ENCODE measurements around the gene TSC22D4.
"Not testable (repeated sequence)": the region's sequence is repeated elsewhere in the genome, so short reads cannot be mapped to it uniquely, and the experiment has no call there.

TSC22D4 gene

DNA sequence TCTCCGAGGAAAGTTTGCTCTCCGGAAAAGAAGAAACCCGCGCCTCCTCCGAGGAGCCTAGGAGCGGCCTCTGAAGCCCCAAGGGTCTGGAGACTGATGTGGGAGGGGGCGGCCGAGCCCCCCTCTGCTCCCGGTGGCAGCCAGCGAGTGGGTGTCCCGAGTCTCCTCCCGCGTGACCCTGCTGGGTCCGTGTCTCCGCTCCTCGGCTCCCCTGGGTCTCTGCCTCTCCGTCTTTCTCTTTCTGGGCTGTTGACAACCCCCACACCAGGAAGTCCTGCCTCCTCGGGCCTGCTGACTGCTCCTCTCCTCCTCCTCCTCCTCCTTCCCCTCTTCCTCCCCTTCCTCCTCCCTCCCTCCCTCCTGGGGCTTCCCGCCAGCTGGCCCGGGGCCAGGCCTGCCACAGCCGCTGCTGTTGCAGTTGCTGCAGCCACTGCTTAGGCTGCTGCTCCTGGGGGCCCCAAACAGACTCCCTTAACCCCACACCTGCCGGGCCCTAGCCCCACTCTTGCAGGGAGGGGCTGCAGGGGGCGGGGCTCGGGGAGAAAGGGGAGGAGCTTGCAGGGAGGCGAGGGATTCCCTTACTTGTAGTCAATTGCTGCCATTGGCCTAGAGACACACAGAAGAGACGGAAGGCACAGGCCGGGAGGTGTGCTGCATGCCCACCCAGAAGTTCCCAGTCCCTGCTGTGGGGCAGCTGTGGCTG lies at the start of gene TSC22D4:
Gene TSC22D4, minus strand, starts transcription at position 257 of the 703 bp plus-strand sequence. CDS start 1,176 bp downstream, outside the sequence.
- Mint-ChIP-seq H3K4me1 (peaks cover 47% of the 10 kb centered on the region), H3K27ac (peak within 1 kb of the TSS; percentile 93), H3K36me3 (peaks cover 25% of the 10 kb centered on the region), H3K9me3 (no peaks in the 10 kb centered on the region), H3K4me3 (peak within 1 kb of the TSS; percentile 90), H3K27me3 (peaks cover 3% of the 10 kb centered on the region)
- DNase-seq, result peak; percentile 94
- CTCF ChIA-PET, result interaction anchor here (1.0 to 4.5 kb wide), 6 partner anchors 10 to 106 kb away, joined by 3 to 26 read pairs (median 5); no protein-coding TSS in a partner anchor

DNA sequence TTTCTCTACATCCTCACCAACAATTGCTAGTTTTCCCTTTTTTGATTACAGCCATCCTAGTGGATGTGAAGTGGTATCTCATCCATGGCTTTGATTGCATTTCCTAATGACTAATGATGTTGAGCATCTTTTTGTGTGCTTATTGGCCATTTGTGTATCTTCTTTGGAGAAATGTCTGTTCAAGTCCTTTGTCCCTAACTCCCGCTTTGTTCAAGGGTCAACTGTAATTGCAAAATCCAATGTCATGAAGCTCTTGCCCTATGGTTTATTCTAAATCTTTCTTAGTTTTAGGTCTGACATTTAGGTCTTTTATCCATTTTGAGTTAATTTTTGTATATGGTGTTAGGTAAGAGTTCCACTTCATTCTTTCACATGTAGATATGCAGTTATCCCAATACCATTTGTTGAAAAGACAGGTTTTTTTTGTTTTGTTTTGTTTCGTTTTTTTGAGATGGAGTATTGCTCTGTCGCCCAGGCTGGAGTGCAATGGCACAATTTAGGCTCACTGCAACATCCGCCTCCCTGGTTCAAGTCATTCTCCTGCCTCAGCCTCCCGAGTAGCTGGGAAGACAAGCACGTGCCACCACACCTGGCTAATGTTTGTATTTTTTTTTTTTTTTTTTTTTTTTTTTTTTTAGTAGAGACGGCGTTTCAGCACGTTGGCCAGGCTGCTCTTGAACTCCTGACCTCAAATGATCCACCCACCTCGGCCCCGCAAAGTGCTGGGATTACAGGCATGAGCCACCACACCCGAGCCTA lies 49.3 kb upstream of the TSC22D4 start:
- H3K27me3 Mint-ChIP-seq, result peaks cover 15% of the 10 kb centered on the region
- not testable (repeated sequence) for H3K36me3 Mint-ChIP-seq, H3K9me3 Mint-ChIP-seq, H3K4me1 Mint-ChIP-seq, H3K4me3 Mint-ChIP-seq, H3K27ac Mint-ChIP-seq, DNase-seq
- CTCF ChIA-PET, result interaction anchor here (0.5 to 1.0 kb wide), 2 partner anchors 16 to 25 kb away, joined by 3 to 5 read pairs; no protein-coding TSS in a partner anchor

DNA sequence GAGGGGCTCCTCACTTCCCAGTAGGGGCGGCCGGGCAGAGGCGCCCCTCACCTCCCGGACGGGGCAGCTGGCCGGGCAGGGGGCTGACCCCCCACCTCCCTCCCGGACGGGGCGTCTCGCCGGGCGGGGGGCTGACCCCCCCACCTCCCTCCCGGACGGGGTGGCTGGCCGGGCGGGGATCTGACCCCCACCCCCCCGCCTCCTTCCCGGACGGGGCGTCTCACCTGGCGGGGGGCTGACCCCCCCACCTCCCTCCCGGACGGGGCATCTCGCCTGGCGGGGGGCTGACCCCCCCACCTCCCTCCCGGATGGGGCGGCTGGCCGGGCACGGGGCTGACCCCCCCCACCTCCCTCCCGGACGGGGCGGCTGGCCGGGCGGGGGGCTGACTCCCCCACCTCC lies 44.2 kb upstream of the TSC22D4 start:
- H3K27me3 Mint-ChIP-seq, H3K27ac Mint-ChIP-seq, H3K36me3 Mint-ChIP-seq, DNase-seq, H3K4me1 Mint-ChIP-seq, H3K9me3 Mint-ChIP-seq, H3K4me3 Mint-ChIP-seq, CTCF ChIA-PET: not testable (repeated sequence)

DNA sequence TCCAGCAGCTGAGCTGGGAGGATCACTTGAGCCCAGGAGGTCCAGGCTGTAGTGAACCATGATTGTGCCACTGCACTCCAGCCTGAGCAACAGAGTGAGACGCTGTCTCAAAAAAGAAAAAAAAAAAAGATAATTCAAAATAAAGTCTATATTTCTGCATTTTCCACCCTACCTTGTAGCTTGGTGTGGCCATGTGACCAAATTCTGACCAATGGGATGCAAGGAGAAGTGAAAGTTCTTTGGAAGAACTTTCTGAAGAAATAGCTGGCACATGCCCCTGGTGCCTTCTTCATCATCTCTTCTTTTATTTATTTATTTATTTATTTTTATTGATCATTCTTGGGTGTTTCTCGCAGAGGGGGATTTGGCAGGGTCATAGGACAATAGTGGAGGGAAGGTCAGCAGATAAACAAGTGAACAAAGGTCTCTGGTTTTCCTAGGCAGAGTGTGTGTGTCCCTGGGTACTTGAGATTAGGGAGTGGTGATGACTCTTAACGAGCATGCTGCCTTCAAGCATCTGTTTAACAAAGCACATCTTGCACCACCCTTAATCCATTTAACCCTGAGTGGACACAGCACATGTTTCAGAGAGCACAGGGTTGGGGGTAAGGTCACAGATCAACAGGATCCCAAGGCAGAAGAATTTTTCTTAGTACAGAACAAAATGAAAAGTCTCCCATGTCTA lies 43.0 kb upstream of the TSC22D4 start:
- CTCF ChIA-PET, result interaction anchor here (0.6 kb wide), 1 partner anchor 91 kb away, joined by 4 read pairs; no protein-coding TSS in a partner anchor
- not testable (repeated sequence) for DNase-seq, H3K4me3 Mint-ChIP-seq, H3K27ac Mint-ChIP-seq, H3K27me3 Mint-ChIP-seq, H3K9me3 Mint-ChIP-seq, H3K36me3 Mint-ChIP-seq, H3K4me1 Mint-ChIP-seq

DNA sequence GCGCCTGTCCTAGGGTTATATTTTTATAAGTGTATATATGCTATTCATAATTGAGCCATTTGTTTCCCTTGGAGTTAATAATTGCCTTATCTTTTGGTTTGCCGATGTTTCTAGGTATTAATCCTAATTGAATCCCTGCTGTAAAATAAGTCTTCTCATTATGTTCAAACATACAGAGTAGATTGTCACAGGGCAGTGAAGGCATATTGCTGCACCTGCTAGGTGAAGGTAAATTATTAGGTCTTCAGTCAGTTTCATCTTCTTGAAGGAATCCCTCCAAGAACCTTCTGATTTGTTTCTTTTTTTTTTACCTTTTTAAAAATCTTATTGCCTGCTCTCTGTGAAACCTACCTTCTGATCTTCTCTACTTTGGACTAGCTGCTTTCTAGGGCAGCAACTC lies 42.1 kb upstream of the TSC22D4 start:
- Mint-ChIP-seq H3K27ac (no peak overlapping the region), H3K9me3 (no peaks in the 10 kb centered on the region), H3K4me3 (no peak overlapping the region), H3K27me3 (no peaks in the 10 kb centered on the region), H3K36me3 (no peaks in the 10 kb centered on the region), H3K4me1 (peaks cover 18% of the 10 kb centered on the region)
- CTCF ChIA-PET, result no interaction called here
- no peak for DNase-seq

DNA sequence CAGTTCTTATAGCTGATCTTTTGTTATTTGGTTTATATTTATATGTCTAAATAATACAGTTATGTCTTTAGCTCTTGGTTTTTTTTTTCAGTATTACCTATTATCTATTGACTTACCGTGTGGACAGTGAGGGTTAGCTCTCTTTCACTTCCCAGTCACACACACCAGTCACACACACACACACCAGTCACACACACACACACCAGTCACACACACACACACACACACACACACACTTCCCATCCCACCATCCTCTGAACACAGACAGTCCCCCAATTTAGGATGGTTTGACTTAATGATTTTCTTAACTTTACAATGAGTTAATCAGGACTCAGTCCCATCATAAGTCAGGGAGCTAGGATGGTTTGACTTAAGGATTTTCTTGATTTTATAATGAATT lies 41.1 kb upstream of the TSC22D4 start:
- no peak overlapping the region for H3K27ac Mint-ChIP-seq
- CTCF ChIA-PET, result interaction anchor here (1.0 to 1.5 kb wide), 2 partner anchors 39 to 75 kb away, joined by 3 to 5 read pairs; no protein-coding TSS in a partner anchor
- H3K4me1 Mint-ChIP-seq, result peaks cover 27% of the 10 kb centered on the region
- H3K27me3 Mint-ChIP-seq, result no peaks in the 10 kb centered on the region
- H3K4me3 Mint-ChIP-seq, result no peak overlapping the region
- no peaks in the 10 kb centered on the region for H3K36me3 Mint-ChIP-seq
- DNase-seq, result no peak
- H3K9me3 Mint-ChIP-seq, result no peaks in the 10 kb centered on the region

DNA sequence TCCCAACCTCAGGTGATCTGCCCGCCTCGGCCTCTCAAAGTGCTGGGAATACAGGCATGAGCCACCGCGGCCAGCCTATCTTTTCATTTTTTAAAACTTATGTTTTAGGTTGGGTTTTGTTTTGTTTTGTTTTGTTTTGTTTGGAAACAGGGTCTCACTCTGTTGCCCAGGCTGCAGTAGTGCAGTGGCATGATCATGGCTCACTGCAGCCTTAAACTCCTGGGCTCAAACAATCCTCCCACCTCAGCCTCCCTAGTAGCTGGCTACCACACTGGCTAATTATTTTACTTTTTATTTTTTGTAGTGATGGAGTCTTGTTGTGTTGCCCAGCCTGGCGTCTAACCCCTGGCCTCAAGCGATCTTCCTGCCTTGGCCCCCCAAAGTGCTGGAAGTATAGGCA lies 40.6 kb upstream of the TSC22D4 start:
- CTCF ChIA-PET, result interaction anchor here (1.0 to 1.5 kb wide), 2 partner anchors 40 to 75 kb away, joined by 3 to 5 read pairs; no protein-coding TSS in a partner anchor
- Mint-ChIP-seq H3K4me3 (no peak overlapping the region), H3K9me3 (no peaks in the 10 kb centered on the region), H3K36me3 (no peaks in the 10 kb centered on the region), H3K27me3 (no peaks in the 10 kb centered on the region), H3K27ac (no peak overlapping the region), H3K4me1 (peaks cover 31% of the 10 kb centered on the region)
- no peak for DNase-seq

DNA sequence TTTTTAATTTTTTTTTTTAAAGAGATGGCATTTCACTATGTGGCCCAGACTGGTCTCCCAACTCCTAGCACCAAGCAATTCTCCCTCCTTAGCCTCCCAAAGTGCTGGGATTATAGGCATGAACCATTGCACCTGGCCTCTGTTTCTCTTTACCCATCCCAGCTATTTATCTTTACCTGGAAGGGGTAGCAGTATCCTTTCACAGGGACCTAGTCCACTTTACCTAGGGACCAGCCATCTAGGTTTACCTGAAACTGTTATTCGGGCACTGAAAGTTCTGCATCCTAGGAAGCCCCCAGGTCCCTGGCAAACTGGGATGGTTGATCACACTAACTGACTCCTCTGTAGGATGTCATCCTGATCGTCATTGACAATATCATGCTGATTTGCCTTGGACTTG lies 38.3 kb upstream of the TSC22D4 start:
- H3K27me3 Mint-ChIP-seq, result peaks cover 4% of the 10 kb centered on the region
- CTCF ChIA-PET, result interaction anchor here (0.7 to 1.4 kb wide), 2 partner anchors 21 to 191 kb away, joined by 3 read pairs; partner anchors contain the start of gene AGFG2
- no peak overlapping the region for H3K27ac Mint-ChIP-seq
- H3K9me3 Mint-ChIP-seq, result no peaks in the 10 kb centered on the region
- H3K4me1 Mint-ChIP-seq, result peaks cover 34% of the 10 kb centered on the region
- no peak overlapping the region for H3K4me3 Mint-ChIP-seq
- DNase-seq, result no peak
- no peaks in the 10 kb centered on the region for H3K36me3 Mint-ChIP-seq

DNA sequence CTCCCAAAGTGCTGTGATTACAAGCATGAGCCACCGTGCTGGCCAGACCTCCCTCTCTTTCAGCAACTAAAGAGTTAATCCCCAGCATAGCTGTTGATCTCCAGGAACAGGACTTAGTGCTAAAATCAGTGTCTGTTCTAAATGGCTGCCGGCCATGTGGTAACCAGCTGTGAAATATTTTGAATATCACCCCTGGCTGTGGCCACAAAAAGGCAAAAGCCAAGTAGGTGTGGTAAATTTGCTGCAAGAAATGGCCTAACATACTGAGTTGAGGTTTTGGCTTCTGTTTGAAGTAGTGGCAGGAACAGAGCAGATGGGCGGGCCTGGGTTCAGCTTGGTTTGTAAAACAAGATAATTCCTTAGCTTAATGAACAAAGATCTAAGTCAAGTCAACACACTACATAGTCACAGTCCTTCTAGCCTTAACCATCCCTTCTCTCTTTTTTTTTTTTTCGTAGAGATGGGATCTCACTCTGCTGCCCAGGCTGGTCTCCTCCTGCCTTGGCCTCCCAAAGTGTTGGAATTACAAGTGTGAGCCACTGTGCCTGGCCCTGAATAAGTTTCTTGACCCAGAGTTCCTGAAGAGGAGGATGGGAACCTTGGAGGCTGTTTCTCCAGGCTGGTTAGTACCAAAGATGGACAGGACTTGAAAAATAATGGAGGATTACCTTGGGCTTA lies 37.3 kb upstream of the TSC22D4 start:
- H3K4me1 Mint-ChIP-seq, result peaks cover 34% of the 10 kb centered on the region
- H3K4me3 Mint-ChIP-seq, result peak overlapping the region; percentile 47
- DNase-seq, result peak; percentile 77

DNA sequence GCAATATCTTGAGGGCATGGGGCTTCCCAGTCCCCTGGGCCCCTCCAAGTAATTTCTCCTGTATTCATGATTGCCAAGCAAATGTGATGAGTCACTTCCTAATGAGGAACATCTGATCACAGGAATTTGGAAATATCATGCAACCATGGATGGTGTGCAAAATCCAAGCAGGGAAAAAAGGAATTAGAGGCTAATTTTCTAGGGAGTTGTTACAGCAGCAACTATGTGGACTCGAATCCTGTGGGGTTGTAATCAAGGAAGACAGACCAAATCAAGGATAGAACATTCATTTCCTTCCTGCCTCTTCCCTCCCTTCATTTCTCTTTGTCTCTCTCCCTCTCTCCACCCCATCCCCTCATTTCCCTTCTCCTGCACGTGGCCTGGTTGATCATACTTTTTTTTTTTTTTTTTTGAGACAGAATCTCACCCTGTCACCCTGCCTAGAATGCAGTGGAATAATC lies 36.1 kb upstream of the TSC22D4 start:
- H3K27me3 Mint-ChIP-seq, result peaks cover 14% of the 10 kb centered on the region
- H3K27ac Mint-ChIP-seq, result no peak overlapping the region
- H3K4me3 Mint-ChIP-seq, result no peak overlapping the region
- H3K36me3 Mint-ChIP-seq, result no peaks in the 10 kb centered on the region
- H3K4me1 Mint-ChIP-seq, result peaks cover 34% of the 10 kb centered on the region
- no peaks in the 10 kb centered on the region for H3K9me3 Mint-ChIP-seq
- CTCF ChIA-PET, result no interaction called here
- DNase-seq, result no peak

More for the DNA sequence above, 37.3 kb upstream of the TSC22D4 start:
- peak overlapping the region; percentile 88 for H3K27ac Mint-ChIP-seq
- H3K9me3 Mint-ChIP-seq, result no peaks in the 10 kb centered on the region
- no peaks in the 10 kb centered on the region for H3K36me3 Mint-ChIP-seq
- CTCF ChIA-PET, result interaction anchor here (0.6 to 1.4 kb wide), 4 partner anchors 22 to 43 kb away, joined by 3 to 8 read pairs (median 3); partner anchors contain the start of gene AGFG2
- peaks cover 4% of the 10 kb centered on the region for H3K27me3 Mint-ChIP-seq

DNA sequence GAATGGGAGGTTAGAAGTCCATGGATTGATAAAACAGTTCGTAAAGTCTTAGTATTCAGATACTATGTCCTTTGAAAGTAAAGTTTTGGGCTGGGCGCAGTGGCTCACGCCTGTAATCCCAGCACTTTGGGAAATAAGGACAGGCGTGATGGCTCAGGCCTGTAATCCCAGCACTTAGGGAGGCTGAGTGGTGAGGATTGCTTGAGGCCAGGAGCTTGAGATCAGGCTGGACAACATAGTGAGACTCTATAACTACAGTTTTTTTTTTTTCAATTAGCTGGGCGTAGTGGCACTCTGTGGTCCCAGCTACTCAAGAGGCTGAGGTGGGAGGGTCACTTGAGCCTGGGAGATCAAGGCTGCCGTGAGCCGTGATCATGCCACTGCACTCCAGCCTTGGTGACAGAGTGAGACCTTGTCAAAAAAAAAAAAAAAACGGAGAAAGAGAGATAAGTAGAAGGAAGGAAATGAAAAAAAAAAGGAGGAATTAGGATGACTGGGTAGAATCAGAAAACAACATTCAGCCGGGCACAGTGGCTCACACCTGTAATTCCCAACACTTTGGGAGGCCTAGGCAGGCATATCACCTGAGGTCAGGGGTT lies 34.3 kb upstream of the TSC22D4 start:
- Mint-ChIP-seq H3K9me3 (no peaks in the 10 kb centered on the region), H3K4me1 (peaks cover 32% of the 10 kb centered on the region), H3K27me3 (peaks cover 20% of the 10 kb centered on the region), H3K4me3 (no peak overlapping the region), H3K27ac (no peak overlapping the region), H3K36me3 (no peaks in the 10 kb centered on the region)
- no peak for DNase-seq
- CTCF ChIA-PET, result no interaction called here

DNA sequence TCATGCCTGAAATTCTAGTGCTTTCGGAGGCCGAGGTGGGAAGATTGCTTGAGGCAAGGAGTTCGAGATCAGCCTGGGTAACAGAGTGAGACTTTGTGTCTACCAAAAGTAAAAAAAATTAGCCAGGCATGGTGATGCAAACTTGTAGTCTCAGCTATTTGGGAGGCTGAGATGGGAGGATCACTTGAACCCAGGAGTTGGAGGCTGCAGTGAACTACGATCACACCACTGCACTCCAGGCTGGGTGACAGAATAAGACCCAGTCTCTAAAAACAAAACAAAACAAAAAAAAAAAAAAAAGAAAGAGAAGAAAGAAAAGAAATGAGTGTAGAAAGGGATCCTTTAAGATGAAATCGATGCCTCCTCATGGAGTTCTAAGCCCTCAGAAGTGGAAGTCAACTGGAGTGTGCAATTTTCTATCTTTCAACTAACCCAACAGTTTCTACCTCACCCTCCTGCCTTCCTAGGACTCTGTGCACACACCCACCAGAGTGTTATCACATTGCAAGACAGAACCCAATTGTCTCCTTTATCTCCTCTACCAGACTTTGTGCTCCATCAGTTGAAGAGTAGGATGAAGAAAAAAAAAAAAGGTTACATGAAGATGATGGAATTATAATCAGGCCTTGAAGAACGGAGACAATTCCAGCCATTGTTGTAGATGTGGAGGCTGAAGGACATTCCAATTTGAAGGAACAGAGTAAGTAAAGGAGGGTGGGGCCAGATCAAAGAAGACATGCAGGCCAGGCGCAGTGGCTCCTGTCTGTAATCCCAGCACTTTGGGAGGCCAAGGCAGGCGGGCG lies 31.6 kb upstream of the TSC22D4 start:
- DNase-seq, result no peak
- H3K27me3 Mint-ChIP-seq, result peaks cover 35% of the 10 kb centered on the region
- H3K36me3 Mint-ChIP-seq, result no peaks in the 10 kb centered on the region
- CTCF ChIA-PET, result interaction anchor here (1.0 kb wide), 1 partner anchor 102 kb away, joined by 3 read pairs; no protein-coding TSS in a partner anchor
- no peak overlapping the region for H3K27ac Mint-ChIP-seq
- H3K4me1 Mint-ChIP-seq, result peaks cover 12% of the 10 kb centered on the region
- H3K4me3 Mint-ChIP-seq, result no peak overlapping the region
- no peaks in the 10 kb centered on the region for H3K9me3 Mint-ChIP-seq

DNA sequence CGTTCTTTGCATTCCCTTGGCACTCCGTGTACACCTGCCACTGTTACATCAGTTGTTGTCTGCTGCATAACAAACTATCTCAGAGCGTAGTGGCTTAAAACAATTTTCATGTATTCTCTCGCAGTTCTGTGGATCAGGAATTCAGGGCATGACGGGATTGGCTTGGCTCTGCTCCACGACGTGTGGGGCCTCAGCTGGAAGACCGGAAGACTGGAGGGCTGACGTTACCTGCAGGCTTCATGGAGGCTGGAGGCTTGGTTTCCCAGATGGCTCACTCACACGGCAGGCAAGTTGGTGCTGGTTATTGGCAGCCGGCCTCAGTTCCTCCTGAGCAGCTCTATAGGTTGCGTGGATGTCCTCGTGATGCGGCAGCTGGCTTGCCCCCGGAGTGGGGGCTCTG lies 30.2 kb upstream of the TSC22D4 start:
- peaks cover 36% of the 10 kb centered on the region for H3K27me3 Mint-ChIP-seq
- no peak overlapping the region for H3K4me3 Mint-ChIP-seq
- H3K36me3 Mint-ChIP-seq, result no peaks in the 10 kb centered on the region
- CTCF ChIA-PET, result no interaction called here
- no peak overlapping the region for H3K27ac Mint-ChIP-seq
- no peaks in the 10 kb centered on the region for H3K9me3 Mint-ChIP-seq
- no peak for DNase-seq
- H3K4me1 Mint-ChIP-seq, result peaks cover 3% of the 10 kb centered on the region

All from activated naive CD4-positive, alpha-beta T cell treated with anti-CD3 and anti-CD28 coated beads, Interleukin-2, amount 10 ng/mL, durations not matched to agents 7 days and 5 days (primary cell).